CD14-positive monocyte (primary cell): ENCODE results near the gene SH3TC2. TPM values are rescaled to one million over a fixed set of nuclear protein-coding genes. Genes with fewer than 3 reads are reported as not detected.

ENCODE experiments used
- DNase-seq, 3 donors: peaks; one replicate each; pipeline ENCODE4 v3.0.0-alpha.2; 2011 to 2022
- H2AFZ ChIP-seq: 2 replicates; pipeline ENCODE4 v1.6.0; 2012; ENCODE audit warnings: mild to moderate bottlenecking, low read depth, low read length, inconsistent platforms; ENCODE audit not compliant: insufficient read depth, poor library complexity, severe bottlenecking
- H3K27ac ChIP-seq, 2 donors: 1 replicate in 1 of 2; 2 replicates in 1 of 2; pipeline ENCODE4 v1.5.1; 2012 to 2013; ENCODE audit warnings: low read length in 2 of 2, control low read depth in 1 of 2, inconsistent platforms in 1 of 2, low read depth in 1 of 2, mild to moderate bottlenecking in 1 of 2
- H3K27me3 ChIP-seq, 2 donors: one replicate each; pipeline versions ENCODE4 v1.6.0 to v1.6.1; 2011 to 2013; ENCODE audit warnings: low read length in 2 of 2; ENCODE audit not compliant: control insufficient read depth in 2 of 2, insufficient read depth in 2 of 2
- H3K36me3 ChIP-seq, 2 donors: replicated peaks in 1 of 2; 1 replicate in 1 of 2; 2 replicates in 1 of 2; pipeline versions ENCODE4 v1.5.1 to v1.6.1; 2012 to 2013; ENCODE audit warnings: low read length in 2 of 2, control low read depth in 1 of 2, inconsistent platforms in 1 of 2, mild to moderate bottlenecking in 1 of 2; ENCODE audit not compliant: insufficient read depth in 2 of 2, control insufficient read depth in 1 of 2
- H3K4me1 ChIP-seq, 2 donors: 1 replicate in 1 of 2; 2 replicates in 1 of 2; pipeline versions ENCODE4 v1.5.1 to v1.6.1; 2012 to 2013; ENCODE audit warnings: low read length in 2 of 2, control low read depth in 1 of 2, inconsistent platforms in 1 of 2, mild to moderate bottlenecking in 1 of 2, moderate library complexity in 1 of 2; ENCODE audit not compliant: insufficient read depth in 2 of 2, control insufficient read depth in 1 of 2
- H3K4me2 ChIP-seq: replicated peaks from 2 replicates; pipeline ENCODE3; 2012; ENCODE audit warnings: low read length, moderate library complexity, mild to moderate bottlenecking; ENCODE audit not compliant: poor library complexity, severe bottlenecking; ENCODE audit errors: extremely low read depth
- H3K4me3 ChIP-seq, 3 experiments: fragments of 200-600 bp in 1 of 3; sonication (generic) in 1 of 3; replicated peaks in 1 of 3; 1 replicate in 2 of 3; 2 replicates in 1 of 3; pipeline ENCODE4 v1.5.1; 2011 to 2013; ENCODE audit warnings: low read length in 3 of 3, mild to moderate bottlenecking in 3 of 3, control low read depth in 2 of 3, low read depth in 2 of 3, inconsistent platforms in 1 of 3, moderate library complexity in 1 of 3
- H3K79me2 ChIP-seq: 2 replicates; pipeline ENCODE4 v1.6.0; 2012; ENCODE audit warnings: mild to moderate bottlenecking, control low read depth, inconsistent platforms, low read length, moderate library complexity; ENCODE audit not compliant: insufficient read depth
- H3K9ac ChIP-seq: 2 replicates; pipeline ENCODE4 v1.6.0; 2017; ENCODE audit warnings: low read length, mild to moderate bottlenecking; ENCODE audit not compliant: insufficient read depth, poor library complexity, severe bottlenecking
- H3K9me3 ChIP-seq, 2 donors: replicated peaks in 1 of 2; 1 replicate in 1 of 2; 2 replicates in 1 of 2; pipeline versions ENCODE4 v1.5.1 to v1.6.1; 2012 to 2013; ENCODE audit warnings: low read length in 2 of 2, control low read depth in 1 of 2; ENCODE audit not compliant: control insufficient read depth in 1 of 2, insufficient read depth in 1 of 2
- H4K20me1 ChIP-seq: 2 replicates; pipeline ENCODE4 v1.6.0; 2012; ENCODE audit warnings: mild to moderate bottlenecking, low read length, control low read depth, moderate library complexity; ENCODE audit not compliant: insufficient read depth
- H3K27ac Mint-ChIP-seq, 7 donors: one replicate each; pipeline ENCODE4 v1.8.0; 2020; ENCODE audit warnings: mild to moderate bottlenecking in 7 of 7, mixed read lengths in 7 of 7, moderate library complexity in 6 of 7, inconsistent platforms in 2 of 7
- H3K27me3 Mint-ChIP-seq, 3 donors: one replicate each; pipeline ENCODE4 v1.8.0; 2021 to 2022; ENCODE audit warnings: low read depth in 3 of 3, mild to moderate bottlenecking in 3 of 3, mixed read lengths in 3 of 3, moderate library complexity in 3 of 3, inconsistent platforms in 1 of 3
- H3K36me3 Mint-ChIP-seq, 2 donors: one replicate each; pipeline ENCODE4 v1.8.0; 2020; ENCODE audit warnings: mixed read lengths in 2 of 2, inconsistent platforms in 1 of 2, mild to moderate bottlenecking in 1 of 2
- H3K4me1 Mint-ChIP-seq: one replicate; pipeline ENCODE4 v1.8.0; 2020; ENCODE audit warnings: mild to moderate bottlenecking, mixed read lengths
- H3K4me3 Mint-ChIP-seq, 2 donors: one replicate each; pipeline ENCODE4 v1.8.0; 2020; ENCODE audit warnings: mild to moderate bottlenecking in 2 of 2, mixed read lengths in 2 of 2, moderate library complexity in 1 of 2
- H3K9me3 Mint-ChIP-seq, 7 donors: one replicate each; pipeline ENCODE4 v1.8.0; 2020 to 2022; ENCODE audit warnings: mixed read lengths in 7 of 7, mild to moderate bottlenecking in 6 of 7, moderate library complexity in 6 of 7, inconsistent platforms in 2 of 7
- CTCF ChIP-seq: fragments of 200-600 bp; IDR thresholded peaks from one replicate; pipeline ENCODE4 v1.8.0; 2022; ENCODE audit warnings: antibody characterized with exemption, mild to moderate bottlenecking
- WGBS: methylation state at CpG from one replicate; pipeline ENCODE4 v1.1.5; 2013; ENCODE audit warnings: missing lambda C conversion rate; ENCODE audit not compliant: insufficient coverage; 5-methylcytosine and 5-hydroxymethylcytosine counted together
- intact Hi-C, 2 donors: fragments of 100-400 bp; cut with micrococcal nuclease; formaldehyde crosslinking; loops; one replicate each; pipeline versions ENCODE4 v1.15.0 to v1.15.1; 2023
- polyA plus RNA-seq, 3 donors: library from polyadenylated mRNA; depleted of rRNA in 1 of 3; unstranded in 2 of 3; stranded (reverse) in 1 of 3; fragments of 300-500 nt in 2 of 3; fragments of >200 nt in 1 of 3; fragmentation: Illumina TruSeq in 2 of 3; gene quantifications; 1 replicate in 2 of 3; 2 replicates in 1 of 3; pipeline ENCODE4 v1.2.3, GENCODE V29; 2012 to 2021

The SH3TC2 gene
- polyA plus RNA-seq, 3 donors: 0.01 to 0.30 (median 0.14) TPM

- Histone ChIP-seq H3K4me1 (no peaks in the 10 kb centered on the region), H3K27ac (no peak overlapping the region), H3K36me3 (no peaks in the 10 kb centered on the region), H3K9me3 (no peaks in the 10 kb centered on the region), H3K4me3 (no peak overlapping the region), H2AFZ (no peak overlapping the region), H4K20me1 (no peaks in the 10 kb centered on the region), H3K9ac (no peak overlapping the region), H3K27me3 (no peaks in the 10 kb centered on the region), H3K4me2 (no peak overlapping the region), H3K79me2 (no peaks in the 10 kb centered on the region)
- intact Hi-C loops: no loop called here
- Mint-ChIP-seq H3K36me3 (peaks cover 0 to 2% of the 10 kb centered on the region in 2 donors), H3K9me3 (peaks cover 0 to 5% (median 0%) of the 10 kb centered on the region in 7 donors), H3K27me3 (no peaks in the 10 kb centered on the region), H3K4me3 (no peak overlapping the region), H3K4me1 (no peaks in the 10 kb centered on the region), H3K27ac (peak overlapping the region in 1 of 7 donors; percentile 51)
- TF ChIP-seq CTCF: no peak
- WGBS: no CpG with 5 or more reads among the region's 2 CpGs
- DNase-seq: no peak
Observed at GRCh38 chr5:149018909-149019443, 43.9 kb downstream of the SH3TC2 start.

- no peak overlapping the region for H3K4me3 Mint-ChIP-seq
- Histone ChIP-seq H3K79me2 (no peaks in the 10 kb centered on the region), H3K27ac (no peak overlapping the region), H4K20me1 (no peaks in the 10 kb centered on the region), H3K27me3 (no peaks in the 10 kb centered on the region), H3K4me1 (no peaks in the 10 kb centered on the region), H2AFZ (no peak overlapping the region), H3K9ac (no peak overlapping the region), H3K36me3 (no peaks in the 10 kb centered on the region), H3K4me3 (no peak overlapping the region), H3K9me3 (no peaks in the 10 kb centered on the region), H3K4me2 (no peak overlapping the region)
- no peak for DNase-seq
- WGBS: no CpG with 5 or more reads among the region's 1 CpG
- peaks cover 0 to 2% of the 10 kb centered on the region in 2 donors for H3K36me3 Mint-ChIP-seq
- intact Hi-C loops: no loop called here
- H3K9me3 Mint-ChIP-seq: peaks cover 0 to 5% (median 0%) of the 10 kb centered on the region in 7 donors
- no peaks in the 10 kb centered on the region for H3K27me3 Mint-ChIP-seq
- no peaks in the 10 kb centered on the region for H3K4me1 Mint-ChIP-seq
- TF ChIP-seq CTCF: no peak
- no peak overlapping the region for H3K27ac Mint-ChIP-seq
Observed at GRCh38 chr5:149017636-149018035, 45.2 kb downstream of the SH3TC2 start.
